Transverse colon (tissue), 4 donors: Measurements from ENCODE around the gene LMF1. TPM values are rescaled to one million over a fixed set of nuclear protein-coding genes. Genes with fewer than 3 reads are reported as not detected.

Experiments
- DNase-seq: peaks from one replicate; pipeline ENCODE4 v3.0.0-alpha.2; 2019
- H3K27ac ChIP-seq, 4 donors: fragments of 200-600 bp; sonication (generic); 2 replicates each; pipeline ENCODE4 v1.5.1; 2016 to 2018; ENCODE audit warnings: inconsistent platforms in 4 of 4
- H3K27me3 ChIP-seq: fragments of 200-600 bp; sonication (generic); 2 replicates; pipeline ENCODE4 v1.5.1; 2017; ENCODE audit warnings: inconsistent platforms
- H3K36me3 ChIP-seq, 4 donors: fragments of 200-600 bp; sonication (generic); 2 replicates each; pipeline ENCODE4 v1.5.1; 2017 to 2019; ENCODE audit warnings: inconsistent platforms in 4 of 4
- H3K4me1 ChIP-seq, 4 donors: fragments of 200-600 bp; sonication (generic); 2 replicates each; pipeline ENCODE4 v1.5.1; 2017 to 2020; ENCODE audit warnings: inconsistent platforms in 4 of 4
- H3K4me3 ChIP-seq, 4 donors: fragments of 200-600 bp; sonication (generic); 1 replicate in 1 of 4; 2 replicates in 3 of 4; pipeline versions ENCODE4 v1.5.1 to v1.6.1; 2017 to 2019; ENCODE audit warnings: inconsistent platforms in 4 of 4
- H3K9me3 ChIP-seq, 2 donors: fragments of 200-600 bp; sonication (generic); 2 replicates each; pipeline ENCODE4 v1.5.1; 2017 to 2019; ENCODE audit warnings: inconsistent platforms in 2 of 2
- EP300 ChIP-seq: sonication (generic); formaldehyde crosslinking; IDR thresholded peaks from one replicate; pipeline ENCODE4 v1.6.1; 2017; ENCODE audit warnings: antibody characterized with exemption, low read depth
- POLR2A ChIP-seq: fragments of 450-650 bp; IDR thresholded peaks from one replicate; pipeline ENCODE4 v1.6.1; 2016; ENCODE audit warnings: antibody characterized with exemption, mild to moderate bottlenecking, moderate library complexity
- POLR2AphosphoS5 ChIP-seq, 3 donors: sonication (generic); formaldehyde crosslinking; IDR thresholded peaks; one replicate each; pipeline ENCODE4 v1.6.1; 2016; ENCODE audit warnings: antibody characterized with exemption in 3 of 3
- WGBS, 2 donors: methylation state at CpG; one replicate each; pipeline ENCODE4 v1.1.5; 2018; ENCODE audit warnings: low coverage in 1 of 2; 5-methylcytosine and 5-hydroxymethylcytosine counted together
- in situ Hi-C, 4 donors: fragments of 200-750 bp; cut with MboI; loops; one replicate each; pipeline versions ENCODE4 v1.15.0 to v1.15.1; 2017; ENCODE audit warnings: low sequenced_read_pairs in 3 of 4, low pct_ligation_motif_present in 1 of 4, low pct_unique_long_range_greater_than_20kb in 1 of 4
- intact Hi-C: fragments of 100-400 bp; cut with DNase I; formaldehyde crosslinking; loops from one replicate; pipeline ENCODE4 v1.15.1; 2023; ENCODE audit warnings: low total_unique reads
- total RNA-seq, 4 donors: library from RNA; depleted of rRNA; stranded (reverse); fragments of >200 nt; gene quantifications; one replicate each; pipeline ENCODE4 v1.1.0, GENCODE V29; 2016
- TF ChIP-seq, protein P1 (sequence below), 5 experiments: fragments of 200-600 bp in 3 of 5; fragments of 450-650 bp in 2 of 5; sonication (generic) in 3 of 5; IDR thresholded peaks; 1 replicate in 2 of 5; 2 replicates in 3 of 5; pipeline ENCODE4 v1.5.1; 2016 to 2017; ENCODE audit warnings: antibody characterized with exemption in 5 of 5, inconsistent platforms in 3 of 5, mild to moderate bottlenecking in 2 of 5, moderate library complexity in 1 of 5

LMF1 gene
- total RNA-seq, 4 donors from 2014 or later, result 15.9 to 34.8 (median 19.6) TPM

DNA sequence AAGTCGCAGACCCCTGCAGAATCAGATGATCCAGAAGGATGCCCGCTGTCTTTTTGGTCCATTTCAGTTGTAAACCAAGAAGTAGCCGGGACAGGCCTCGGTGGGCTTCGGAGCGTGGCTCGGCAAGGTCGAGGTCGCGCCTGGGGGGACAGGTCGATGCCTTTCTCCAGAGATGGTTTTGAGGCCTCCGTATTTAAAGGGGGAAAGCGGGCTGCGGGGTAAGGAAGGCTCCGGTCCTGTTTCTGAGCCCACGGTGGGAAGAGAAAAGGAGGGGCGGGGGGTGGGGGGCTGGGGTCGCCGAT lies 162.7 kb downstream of the LMF1 start:
- in situ Hi-C loops, result loop anchor here in 2 of 4 donors (25.0 kb wide), 1 partner anchor 254 kb away; the partner anchor contains the start of gene SSTR5 (in 2 of the 2)
- no peak for TF ChIP-seq POLR2AphosphoS5 (IDR thresholded peaks at IDR 0.05)
- TF ChIP-seq POLR2A, result no peak
- TF ChIP-seq, protein P1, sequence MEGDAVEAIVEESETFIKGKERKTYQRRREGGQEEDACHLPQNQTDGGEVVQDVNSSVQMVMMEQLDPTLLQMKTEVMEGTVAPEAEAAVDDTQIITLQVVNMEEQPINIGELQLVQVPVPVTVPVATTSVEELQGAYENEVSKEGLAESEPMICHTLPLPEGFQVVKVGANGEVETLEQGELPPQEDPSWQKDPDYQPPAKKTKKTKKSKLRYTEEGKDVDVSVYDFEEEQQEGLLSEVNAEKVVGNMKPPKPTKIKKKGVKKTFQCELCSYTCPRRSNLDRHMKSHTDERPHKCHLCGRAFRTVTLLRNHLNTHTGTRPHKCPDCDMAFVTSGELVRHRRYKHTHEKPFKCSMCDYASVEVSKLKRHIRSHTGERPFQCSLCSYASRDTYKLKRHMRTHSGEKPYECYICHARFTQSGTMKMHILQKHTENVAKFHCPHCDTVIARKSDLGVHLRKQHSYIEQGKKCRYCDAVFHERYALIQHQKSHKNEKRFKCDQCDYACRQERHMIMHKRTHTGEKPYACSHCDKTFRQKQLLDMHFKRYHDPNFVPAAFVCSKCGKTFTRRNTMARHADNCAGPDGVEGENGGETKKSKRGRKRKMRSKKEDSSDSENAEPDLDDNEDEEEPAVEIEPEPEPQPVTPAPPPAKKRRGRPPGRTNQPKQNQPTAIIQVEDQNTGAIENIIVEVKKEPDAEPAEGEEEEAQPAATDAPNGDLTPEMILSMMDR (IDR thresholded peaks at IDR 0.05), result no peak
- no peak for TF ChIP-seq EP300
- Histone ChIP-seq H3K9me3 (no peaks in the 10 kb centered on the region), H3K36me3 (no peaks in the 10 kb centered on the region), H3K4me1 (peaks cover 3 to 15% (median 10%) of the 10 kb centered on the region in 4 donors), H3K4me3 (peak overlapping the region; percentile 53 to 98 (median 68)), H3K27ac (peak overlapping the region; percentile 93 to 97 (median 94)), H3K27me3 (peaks cover 30% of the 10 kb centered on the region)
- DNase-seq, result no peak
- 35 to 75% methylated on average over 4 to 19 of the region's 19 CpGs for WGBS, 2 donors
- intact Hi-C loops, result loop anchor here (5.0 kb wide), 1 partner anchor 249 kb away; no protein-coding TSS in a partner anchor

DNA sequence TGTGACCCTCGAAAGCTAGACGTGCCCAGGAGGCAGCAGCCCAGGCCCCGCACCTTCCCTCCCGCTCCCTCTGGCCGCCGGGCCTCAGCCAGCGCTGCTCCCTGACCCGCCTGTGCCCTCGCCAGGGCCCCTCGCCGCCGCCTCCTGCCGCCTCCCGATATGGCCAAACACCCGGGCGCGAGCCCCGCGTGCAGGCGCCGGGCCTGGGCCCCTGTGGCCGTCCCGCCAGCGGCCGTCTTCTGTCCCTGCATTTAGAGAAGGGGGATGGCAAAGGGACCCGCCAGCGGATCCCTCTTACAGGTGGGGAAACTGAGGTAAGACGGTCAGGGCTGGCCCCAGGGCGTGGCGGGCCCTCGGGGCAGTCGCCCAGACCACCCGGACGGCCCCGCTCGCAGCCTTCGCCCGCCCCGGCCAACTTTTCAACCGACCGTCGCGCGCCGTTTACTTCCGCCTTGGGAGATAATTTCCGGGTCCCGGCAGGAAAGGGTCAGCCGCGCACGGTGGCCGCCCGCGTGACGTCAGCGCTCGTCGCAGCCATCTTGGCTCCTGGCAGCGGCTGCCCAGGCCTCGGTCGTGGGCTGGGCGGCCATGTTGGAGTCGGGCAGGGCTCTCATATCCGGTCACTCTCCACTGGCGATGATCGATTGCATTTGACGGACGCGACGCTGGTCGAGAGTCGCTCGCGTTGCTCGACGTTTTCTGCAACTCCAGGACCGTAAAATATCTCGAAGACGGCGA lies 163.3 kb downstream of the LMF1 start:
- H3K4me3 ChIP-seq, result peak overlapping the region; percentile 53 to 98 (median 71)
- DNase-seq, result peak; percentile 96
- 26% methylated on average over 66 of the region's 80 CpGs; no CpG with 5 or more reads in 1 of the 2 donors for WGBS, 2 donors
- peaks cover 3 to 15% (median 10%) of the 10 kb centered on the region in 4 donors for H3K4me1 ChIP-seq
- peak overlapping the region; percentile 93 to 97 (median 94) for H3K27ac ChIP-seq
- TF ChIP-seq, protein P1 (IDR thresholded peaks at IDR 0.05), result peak in 1 of 5 experiments; percentile 9
- TF ChIP-seq EP300 (no peak), POLR2A (peak; percentile 83), POLR2AphosphoS5 (IDR thresholded peaks at IDR 0.05) (peak; percentile 77 to 90 (median 87))
- intact Hi-C loops, result loop anchor here (5.0 kb wide), 1 partner anchor 250 kb away; no protein-coding TSS in a partner anchor
- no peaks in the 10 kb centered on the region for H3K36me3 ChIP-seq
- no peaks in the 10 kb centered on the region for H3K9me3 ChIP-seq
- peaks cover 30% of the 10 kb centered on the region for H3K27me3 ChIP-seq
- in situ Hi-C loops, result loop anchor here in 2 of 4 donors (25.0 kb wide), 1 partner anchor 255 kb away; the partner anchor contains the start of gene SSTR5 (in 2 of the 2)

DNA sequence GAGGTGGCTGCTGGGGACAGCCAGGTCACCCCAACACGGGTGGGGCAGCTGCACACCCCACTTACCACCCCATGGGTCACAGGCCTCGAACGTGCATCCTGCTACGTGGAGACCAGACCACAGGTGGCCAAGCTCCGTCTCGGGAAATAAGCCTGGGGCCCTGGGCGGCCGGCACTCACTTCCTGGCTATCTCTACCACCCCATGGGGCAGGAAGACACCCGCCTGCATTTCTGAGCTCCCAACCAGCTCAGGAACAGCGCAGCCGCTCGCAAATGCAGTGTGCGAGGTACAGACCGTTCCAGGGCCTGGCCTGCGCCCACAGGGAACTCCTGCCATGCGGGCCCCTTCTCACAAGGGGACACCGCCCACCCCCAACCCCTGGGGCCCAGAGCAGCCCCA lies 165.3 kb downstream of the LMF1 start:
- H3K4me1 ChIP-seq, result peaks cover 3 to 15% (median 10%) of the 10 kb centered on the region in 4 donors
- H3K27me3 ChIP-seq, result peaks cover 40% of the 10 kb centered on the region
- H3K4me3 ChIP-seq, result no peak overlapping the region
- 77% methylated on average over 16 of the region's 17 CpGs; no CpG with 5 or more reads in 1 of the 2 donors for WGBS, 2 donors
- no peak overlapping the region for H3K27ac ChIP-seq
- TF ChIP-seq EP300 (no peak), POLR2A (no peak), POLR2AphosphoS5 (IDR thresholded peaks at IDR 0.05) (no peak)
- TF ChIP-seq, protein P1 (IDR thresholded peaks at IDR 0.05), result no peak
- DNase-seq, result no peak
- in situ Hi-C loops (loop anchor here in 2 of 4 donors (25.0 kb wide), 1 partner anchor 257 kb away; the partner anchor contains the start of gene SSTR5 (in 2 of the 2)), intact Hi-C loops (loop anchor here (5.0 kb wide), 1 partner anchor 252 kb away; no protein-coding TSS in a partner anchor)
- no peaks in the 10 kb centered on the region for H3K9me3 ChIP-seq
- H3K36me3 ChIP-seq, result no peaks in the 10 kb centered on the region
